HG03378 (cell line): ENCODE data around the gene TSSK3.
A peak's percentile ranks its signal among the peaks of the same experiment; 100 is the strongest.

Experiments used
- ATAC-seq: cut with Tn5 transposase; IDR thresholded peaks from one replicate; pipeline ENCODE4 v1.9.1; 2021; ENCODE audit warnings: mild to moderate bottlenecking, moderate library complexity; ENCODE audit not compliant: unreplicated experiment

Gene TSSK3

DNA sequence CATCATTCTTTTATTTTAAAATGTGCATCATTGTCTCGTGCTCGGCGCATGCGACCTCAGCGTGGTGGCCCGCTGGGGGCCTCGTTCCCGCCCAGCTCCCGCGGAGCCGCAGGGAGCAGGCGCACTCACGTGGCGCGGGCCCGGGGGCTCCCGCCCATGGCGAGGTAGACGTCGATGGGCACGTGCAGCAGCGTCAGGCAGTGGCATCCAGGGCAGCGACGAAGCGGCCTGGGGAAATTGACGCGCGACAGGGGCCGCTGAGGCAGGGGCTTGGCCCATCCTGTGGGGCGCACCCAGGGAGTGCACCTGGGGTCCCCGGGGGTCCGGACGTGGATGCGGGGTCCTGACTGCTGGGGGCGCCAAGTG lies 1.0 kb upstream of the TSSK3 start:
- ATAC-seq = no peak

DNA sequence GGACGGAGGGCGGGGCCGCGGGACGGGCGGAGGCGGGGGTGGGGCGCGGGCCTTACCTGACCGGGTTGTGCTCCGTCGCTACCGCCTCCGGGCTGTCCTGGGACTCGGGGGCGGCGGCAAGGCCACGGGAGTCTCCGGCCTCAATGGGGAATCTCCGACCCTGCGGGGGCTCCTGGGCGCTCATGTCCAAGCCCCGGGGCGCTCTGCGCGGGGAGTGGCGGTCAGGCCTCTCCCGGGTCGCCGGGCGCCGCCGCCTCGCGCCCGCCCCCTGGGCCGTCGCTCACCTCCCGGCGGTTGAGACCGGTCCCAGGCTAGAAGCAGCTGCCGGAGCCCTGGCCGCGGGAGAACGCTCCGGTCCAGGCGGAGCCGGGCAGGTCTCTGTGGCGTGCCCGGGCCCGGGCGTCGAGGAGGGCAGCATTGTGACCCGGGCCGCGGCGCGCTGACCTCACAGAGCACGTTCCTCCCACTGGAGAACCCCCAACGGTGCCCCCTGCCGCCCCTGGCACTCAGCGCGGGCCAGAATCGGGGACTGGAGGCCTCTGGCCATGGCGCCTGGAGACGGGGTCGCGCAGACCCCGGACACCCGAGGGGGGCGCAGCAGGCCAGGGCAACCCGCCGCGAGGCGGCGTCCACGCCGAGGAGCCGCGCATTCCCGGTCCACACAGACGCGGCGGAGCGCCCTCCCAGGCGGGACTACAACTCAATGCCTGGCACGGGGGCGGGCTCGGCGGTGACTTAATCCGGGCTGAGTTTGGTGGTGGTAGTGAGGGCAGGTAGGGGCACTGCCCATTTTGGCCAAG lies 465 bp upstream of the TSSK3 start:
- ATAC-seq = no peak

- no peak for ATAC-seq
These were observed 1.4 kb downstream of the TSSK3 start for GRCh38 chr1:32363713-32364112.

GRCh38 chr1:32364836-32365235 lies 2.5 kb downstream of the TSSK3 start:
- no peak for ATAC-seq

GRCh38 chr1:32365445-32365844 lies 3.1 kb downstream of the TSSK3 start:
- no peak for ATAC-seq

DNA sequence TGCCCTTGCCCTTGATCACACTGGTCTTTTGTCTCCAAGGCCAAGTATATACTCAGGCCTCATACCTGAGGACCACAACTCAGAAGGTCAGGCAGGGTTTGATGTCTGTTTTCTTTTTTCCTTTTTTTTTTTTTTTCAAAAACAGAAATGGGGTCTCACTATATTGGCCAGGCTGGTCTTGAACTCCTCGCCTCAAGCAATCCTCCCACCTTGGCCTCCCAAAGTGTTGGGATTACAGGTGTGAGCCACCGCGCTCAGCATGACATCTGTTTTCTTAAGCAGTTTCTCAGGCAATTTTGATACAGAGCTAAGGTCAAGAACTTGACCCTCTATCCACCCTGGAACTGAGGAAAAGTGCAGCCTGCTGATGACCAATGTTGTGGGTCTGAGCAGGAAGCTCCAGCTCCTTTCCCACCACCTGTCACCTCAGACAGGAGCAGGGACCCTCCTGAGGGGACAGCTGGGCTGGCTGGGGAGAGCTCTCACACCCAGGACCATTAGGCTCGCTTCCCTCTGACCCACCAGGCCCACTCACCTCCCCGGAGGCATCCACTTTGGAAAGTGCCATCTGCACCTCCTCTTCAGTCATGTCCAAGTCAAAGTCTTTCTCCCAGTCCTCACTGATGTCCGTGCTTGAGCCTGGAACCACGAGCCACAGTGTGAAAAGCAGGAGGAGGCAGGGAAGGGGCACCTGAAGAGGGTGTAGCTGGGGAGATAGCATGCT lies 5.7 kb downstream of the TSSK3 start:
- no peak for ATAC-seq

- ATAC-seq = no peak
These were observed 9.9 kb downstream of the TSSK3 start for GRCh38 chr1:32372149-32372756.

- ATAC-seq = no peak
These were observed 11.8 kb downstream of the TSSK3 start for GRCh38 chr1:32373996-32374592.

- no peak for ATAC-seq
These were observed 13.9 kb downstream of the TSSK3 start for GRCh38 chr1:32376199-32376598.

- ATAC-seq = no peak
These were observed 15.3 kb downstream of the TSSK3 start for GRCh38 chr1:32377541-32378220.

DNA sequence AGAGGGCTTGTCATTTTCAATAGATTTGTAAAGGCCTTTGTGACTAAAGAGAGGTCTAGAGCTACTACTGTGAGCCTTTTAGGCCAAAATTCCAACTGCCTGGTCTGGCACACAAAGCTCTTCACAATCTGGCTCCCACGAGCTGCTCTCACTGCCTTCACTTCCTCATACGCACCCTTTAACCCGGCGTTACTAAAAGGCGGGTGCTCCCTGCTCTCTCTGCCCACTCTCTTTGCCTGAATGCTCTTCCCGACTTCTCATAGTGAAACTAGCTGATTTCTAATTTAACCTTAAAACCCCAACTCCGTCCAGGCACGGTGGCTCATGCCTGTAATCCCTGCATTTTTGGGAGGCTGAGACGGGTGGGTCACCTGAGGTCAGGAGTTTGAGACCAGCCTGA lies 17.7 kb downstream of the TSSK3 start:
- ATAC-seq = no peak

DNA sequence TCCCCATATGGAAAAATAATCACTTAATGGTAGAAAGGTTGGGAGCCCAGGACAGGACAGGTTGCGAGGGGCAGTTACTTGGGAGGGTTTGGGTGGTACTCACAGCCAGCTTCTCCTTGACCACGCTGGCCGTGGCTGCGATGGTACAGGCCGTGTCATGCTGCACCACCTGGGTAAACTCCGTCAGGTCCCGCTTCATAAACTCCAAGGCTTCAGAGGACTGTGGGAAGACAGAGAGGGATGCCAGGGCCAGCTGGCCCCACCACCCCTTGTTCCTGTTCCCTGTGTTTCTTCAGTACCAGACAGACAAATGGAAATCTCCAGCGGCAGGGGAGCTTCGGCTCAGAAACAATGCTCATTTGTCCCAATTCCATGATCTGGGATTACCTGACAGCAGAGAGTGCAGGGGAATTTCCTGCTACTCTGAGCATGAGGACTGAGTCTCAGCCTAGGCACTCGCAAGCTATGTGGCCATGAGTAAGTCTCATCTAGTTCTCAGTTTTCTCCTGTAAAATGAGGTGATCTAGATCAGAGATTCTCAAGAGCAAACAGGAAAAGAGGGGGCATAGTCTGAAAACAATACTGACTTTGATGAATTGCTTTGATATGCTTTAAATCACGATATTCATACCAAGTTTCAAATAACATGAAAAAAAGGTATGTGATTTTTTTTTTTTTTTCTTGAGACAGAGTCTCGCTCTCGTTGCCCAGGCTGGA lies 24.5 kb downstream of the TSSK3 start:
- no peak for ATAC-seq

DNA sequence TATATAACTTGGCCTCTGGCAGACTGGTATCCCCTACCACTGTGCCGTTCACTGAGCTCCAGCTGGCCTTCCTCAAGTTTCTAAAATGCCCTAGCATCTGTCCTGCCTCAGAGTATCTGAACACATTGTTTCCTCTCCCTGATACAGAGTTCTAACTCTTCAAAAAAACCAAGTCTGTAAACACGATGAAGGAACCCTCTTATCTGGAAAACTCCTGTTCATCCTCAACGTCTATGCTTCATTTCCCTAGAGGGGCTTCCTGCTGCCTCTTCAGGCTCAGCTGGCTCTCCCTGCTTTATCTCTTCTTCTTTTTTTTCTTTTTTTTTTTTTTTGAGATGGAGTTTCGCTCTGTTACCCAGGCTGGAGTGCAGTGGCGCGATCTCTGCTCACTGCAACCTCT lies 26.3 kb downstream of the TSSK3 start:
- ATAC-seq = no peak

- no peak for ATAC-seq
These were observed 28.8 kb downstream of the TSSK3 start for GRCh38 chr1:32390904-32391870.

DNA sequence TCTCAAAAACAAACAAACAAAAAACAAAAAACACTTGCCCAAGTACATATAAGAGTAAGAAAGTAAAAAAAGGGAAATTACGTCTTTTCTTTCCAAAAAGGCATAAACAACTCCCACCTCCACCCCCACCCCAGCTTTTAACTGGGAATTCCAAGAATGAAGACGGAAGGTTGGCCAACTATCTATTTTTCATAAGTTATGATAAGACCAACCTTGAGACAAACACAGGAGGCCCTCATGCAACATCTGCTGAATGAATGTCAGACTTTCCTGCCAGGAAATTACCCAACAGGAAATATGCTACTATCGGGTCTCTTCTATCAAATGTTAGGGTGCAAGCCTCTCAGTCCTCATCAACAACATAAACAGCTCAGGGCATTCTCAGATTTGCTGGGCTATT lies 30.0 kb downstream of the TSSK3 start:
- no peak for ATAC-seq

DNA sequence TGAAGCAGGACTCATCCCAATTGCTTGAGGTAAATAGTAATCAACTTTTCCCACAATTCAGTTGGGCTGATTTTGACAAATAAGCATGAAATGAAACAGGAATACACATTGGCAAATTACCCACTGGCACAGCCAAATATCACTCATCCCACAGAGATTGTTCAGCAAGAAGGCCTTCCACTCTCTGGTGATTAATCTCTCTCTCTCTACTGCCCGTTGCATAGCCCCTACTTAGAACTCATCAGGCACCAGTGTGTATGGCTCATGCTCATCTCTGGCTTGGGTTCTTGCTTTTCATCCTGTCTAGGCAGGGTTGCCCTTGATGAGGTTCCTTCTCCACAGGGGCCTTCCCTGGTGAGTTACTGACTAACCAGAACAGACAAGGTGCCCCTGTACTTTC lies 30.8 kb downstream of the TSSK3 start:
- ATAC-seq = no peak

GRCh38 chr1:32393832-32394140 lies 31.4 kb downstream of the TSSK3 start:
- no peak for ATAC-seq

DNA sequence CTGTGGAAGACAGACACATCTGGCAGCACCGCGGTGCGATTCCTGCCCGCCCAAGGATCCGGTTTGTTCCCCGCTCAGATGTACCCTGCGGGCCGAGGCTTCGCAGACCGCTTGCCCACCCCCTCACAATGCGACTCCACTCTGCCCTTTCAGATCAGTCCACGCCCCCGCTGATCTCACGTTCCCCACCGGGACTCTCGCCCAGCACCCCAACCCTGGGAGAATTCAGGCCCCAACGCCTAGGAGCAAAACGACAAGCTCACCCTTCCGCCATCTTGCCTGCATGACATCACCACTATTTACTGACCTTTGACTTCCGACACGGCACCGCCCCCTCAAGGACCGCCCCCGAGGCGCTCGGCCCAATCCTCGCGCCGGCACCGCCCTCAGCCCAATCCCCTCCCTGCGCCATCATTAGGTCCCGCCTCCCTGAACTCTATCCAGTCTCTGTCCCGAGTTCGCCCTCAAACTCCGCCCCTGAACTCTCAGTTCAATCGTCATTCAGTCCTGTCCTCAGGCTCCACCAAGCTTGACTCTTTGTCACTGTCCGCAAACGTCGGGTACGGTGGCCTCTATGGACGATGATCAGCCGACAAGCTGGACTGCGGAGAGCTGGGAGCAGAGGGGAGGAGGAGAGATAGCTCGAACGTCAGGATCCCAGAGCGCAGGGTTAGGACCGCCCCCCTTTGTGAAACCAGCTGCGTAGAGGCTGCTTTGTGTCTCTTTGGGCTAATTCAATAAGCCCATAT lies 32.0 kb downstream of the TSSK3 start, which contains the start of gene BSDC1:
Gene BSDC1, minus strand, starts transcription at position 301 of the 749 bp plus-strand sequence. Its CDS starts 27 bp downstream, at position 274.
- peak; percentile 96 for ATAC-seq
